GM12878 (cell line): ENCODE data around the gene SLCO3A1. TPM values are rescaled to one million over a fixed set of nuclear protein-coding genes. Genes with fewer than 3 reads are reported as not detected.

Source experiments
- ATAC-seq: fragments of 200-7000 bp; cut with Tn5 transposase; 3 replicates; pipeline ENCODE4 v1.9.1; 2020; ENCODE audit warnings: mild to moderate bottlenecking, moderate library complexity
- BruUV-seq: library from RNA; stranded (reverse); fragments of 400-500 nt; replicated peaks from 2 replicates; lab custom pipeline; 2021; lab: Mats Ljungman, UMichigan
- CTCF ChIA-PET: fragments of 300-600 bp; sonication (Branson Sonifier 250); formaldehyde crosslinking; extraction: SDS; loops from one replicate; lab custom pipeline; 2021; ENCODE audit warnings: inconsistent platforms; lab: Yijun Ruan, JAX
- POLR2A ChIA-PET: fragments of 350-600 bp; formaldehyde crosslinking; extraction: SDS; loops from one replicate; lab custom pipeline; 2021; ENCODE audit warnings: inconsistent platforms; lab: Charles Lee
- RAD21 ChIA-PET: fragments of 300-600 bp; sonication (Branson Sonifier 250); formaldehyde crosslinking; loops from one replicate; lab custom pipeline; 2023; ENCODE audit warnings: antibody characterized with exemption; ENCODE audit not compliant: unreplicated experiment; lab: Charles Lee
- SMC1A ChIA-PET: fragments of 300-600 bp; sonication (Branson Sonifier 250); formaldehyde crosslinking; loops from one replicate; lab custom pipeline; 2023; ENCODE audit not compliant: unreplicated experiment, uncharacterized antibody; lab: Charles Lee
- DNase-seq: peaks from one replicate; pipeline ENCODE4 v3.0.0-alpha.2; 2011; ENCODE audit warnings: low read depth, low spot score
- FAIRE-seq: peaks from 3 replicates; lab custom pipeline; 2011; peaks lifted over from hg19 to GRCh38; lab: Jason Lieb, UNC
- H2AFZ ChIP-seq: 2 replicates; pipeline ENCODE4 v1.6.0; 2011; ENCODE audit warnings: low read depth, low read length, control low read depth; ENCODE audit not compliant: control insufficient read depth
- H3K27ac ChIP-seq: 2 replicates; pipeline ENCODE4 v1.5.1; 2011; ENCODE audit warnings: control low read depth; ENCODE audit not compliant: control insufficient read depth, insufficient read depth
- H3K27me3 ChIP-seq, 2 experiments: replicated peaks in 1 of 2; 2 replicates each; pipeline versions ENCODE4 v1.6.0 to v1.6.1; 2011; ENCODE audit warnings: low read length in 1 of 2; ENCODE audit not compliant: control insufficient read depth in 2 of 2, insufficient read depth in 2 of 2
- H3K36me3 ChIP-seq, 2 experiments: 2 replicates each; pipeline ENCODE4 v1.5.1; 2011; ENCODE audit warnings: low read length in 1 of 2; ENCODE audit not compliant: control insufficient read depth in 2 of 2, insufficient read depth in 2 of 2
- H3K4me1 ChIP-seq: 2 replicates; pipeline ENCODE4 v1.6.1; 2011; ENCODE audit warnings: mild to moderate bottlenecking, low read length, moderate library complexity, mixed read lengths; ENCODE audit not compliant: control insufficient read depth, insufficient read depth
- H3K4me2 ChIP-seq: 2 replicates; pipeline ENCODE4 v1.6.0; 2011; ENCODE audit warnings: control low read depth; ENCODE audit not compliant: control insufficient read depth, insufficient read depth
- H3K4me3 ChIP-seq: fragments of 200-600 bp; sonication (generic); 2 replicates; pipeline ENCODE4 v1.5.1; 2016
- H3K79me2 ChIP-seq: 2 replicates; pipeline ENCODE4 v1.6.0; 2011; ENCODE audit warnings: low read length; ENCODE audit not compliant: control insufficient read depth, insufficient read depth
- H3K9ac ChIP-seq: 2 replicates; pipeline ENCODE4 v1.8.0; 2011; ENCODE audit warnings: low read length, control low read depth, mixed read lengths; ENCODE audit not compliant: control insufficient read depth, insufficient read depth
- H3K9me3 ChIP-seq: replicated peaks from 3 replicates; pipeline ENCODE4 v1.5.1; 2011; ENCODE audit warnings: mild to moderate bottlenecking, low read length; ENCODE audit not compliant: control insufficient read depth, insufficient read depth
- H4K20me1 ChIP-seq: 2 replicates; pipeline ENCODE4 v1.6.0; 2011; ENCODE audit not compliant: control insufficient read depth, insufficient read depth
- BACH1 ChIP-seq: fragments of 450-650 bp; IDR thresholded peaks from 2 replicates; pipeline ENCODE4 v1.6.1; 2017; ENCODE audit warnings: mild to moderate bottlenecking, borderline replicate concordance
- BHLHE40 ChIP-seq, 2 experiments: fragments of 450-650 bp in 1 of 2; IDR thresholded peaks; 2 replicates each; pipeline ENCODE4 v1.6.1; 2011 to 2017; ENCODE audit warnings: low read depth in 2 of 2, borderline replicate concordance in 1 of 2, improper control_type of control experiment in 1 of 2, low read length in 1 of 2, mild to moderate bottlenecking in 1 of 2
- CHD2 ChIP-seq: IDR thresholded peaks from 2 replicates; pipeline ENCODE4 v1.6.1; 2011; ENCODE audit warnings: low read depth, low read length, improper control_type of control experiment, borderline replicate concordance
- EED ChIP-seq: sonication (generic); IDR thresholded peaks from 2 replicates; pipeline ENCODE4 v1.6.1; 2016; ENCODE audit warnings: antibody characterized with exemption, low read depth
- EZH2 ChIP-seq: IDR thresholded peaks from 2 replicates; pipeline ENCODE4 v1.6.1; 2012; ENCODE audit warnings: low read depth, mild to moderate bottlenecking, control low read depth, inconsistent platforms, low read length, borderline replicate concordance; ENCODE audit not compliant: control insufficient read depth
- RCOR1 ChIP-seq: conservative IDR thresholded peaks from 2 replicates; pipeline ENCODE4 v1.6.1; 2012; ENCODE audit warnings: low read depth, low read length, improper control_type of control experiment
- RELB ChIP-seq: fragments of 450-650 bp; IDR thresholded peaks from 2 replicates; pipeline ENCODE4 v1.6.1; 2017; ENCODE audit warnings: low read depth, mild to moderate bottlenecking, moderate library complexity
- SIX5 ChIP-seq: IDR thresholded peaks from 2 replicates; pipeline ENCODE4 v1.6.1; 2011; ENCODE audit warnings: mild to moderate bottlenecking, low read depth, low read length, moderate library complexity; ENCODE audit not compliant: severe bottlenecking
- SUZ12 ChIP-seq: fragments of 200-600 bp; sonication (generic); IDR thresholded peaks from one replicate; pipeline ENCODE4 v1.6.1; 2018; ENCODE audit warnings: antibody characterized with exemption, mild to moderate bottlenecking; ENCODE audit not compliant: unreplicated experiment
- TCF12 ChIP-seq: IDR thresholded peaks from 2 replicates; pipeline ENCODE4 v1.6.1; 2011; ENCODE audit warnings: low read depth, mild to moderate bottlenecking, low read length
- WGBS: methylation state at CpG from one replicate; pipeline ENCODE4 v1.1.6; 2016; ENCODE audit warnings: low lambda C conversion rate; ENCODE audit not compliant: insufficient replicate concordance, insufficient coverage; ENCODE audit errors: missing lambda C conversion rate; 5-methylcytosine and 5-hydroxymethylcytosine counted together
- in situ Hi-C: fragments of 300-500 bp; cut with MboI; formaldehyde crosslinking; loops from 9 replicates; pipeline ENCODE4 v1.14.3; 2018; ENCODE audit warnings: mixed read lengths
- intact Hi-C: fragments of 100-400 bp; cut with micrococcal nuclease; formaldehyde crosslinking; loops from one replicate; pipeline ENCODE4 v1.14.2; 2022; ENCODE audit not compliant: unreplicated experiment
- polyA plus RNA-seq, 11 experiments: library from polyadenylated mRNA; depleted of rRNA in 4 of 11; unstranded in 6 of 11; stranded (reverse) in 5 of 11; fragments of >200 nt; fragmentation: Nextera tagmentation in 4 of 11; fragmentation: Illumina TruSeq in 1 of 11; extraction: Ambion mirVana in 4 of 11; extraction: Trizol in 1 of 11; gene quantifications; 1 replicate in 1 of 11; 2 replicates in 10 of 11; pipeline versions ENCODE4 v1.2.1 to v1.2.3, GENCODE V29; 2011 to 2016; ENCODE audit warnings: inconsistent platforms in 2 of 11, missing spikeins in 2 of 11, low read depth in 1 of 11
- total RNA-seq, 4 experiments: library from RNA; depleted of rRNA in 3 of 4; stranded (reverse); fragments of >200 nt in 3 of 4; fragmentation: Illumina TruSeq in 1 of 4; extraction: Trizol in 1 of 4; gene quantifications; 2 replicates each; pipeline versions ENCODE4 v1.2.1 to v1.2.3, GENCODE V29; 2013 to 2021

The SLCO3A1 gene
- total and polyA plus RNA-seq, 10 of the 15 experiments (the other 5 are each of a cell fraction or from before 2014, with no cell fraction given): 0.05 to 5.9 (median 0.31) TPM

- Histone ChIP-seq H3K9me3 (no peaks in the 10 kb centered on the region), H3K4me1 (no peaks in the 10 kb centered on the region), H3K36me3 (no peaks in the 10 kb centered on the region), H2AFZ (no peak overlapping the region), H3K4me3 (no peak overlapping the region), H4K20me1 (no peaks in the 10 kb centered on the region), H3K27me3 (peaks cover 0 to 2% of the 10 kb centered on the region in 2 experiments; a peak in 1 of 4 replicates)
- no peak for ATAC-seq
- WGBS: 21% methylated on average over 10 of the region's 10 CpGs
- SMC1A ChIA-PET: no interaction called here
- TF ChIP-seq SIX5 (no peak), CHD2 (no peak), RELB (no peak), SUZ12 (no peak), BHLHE40 (IDR thresholded peaks at IDR 0.05; ENCODE audit: borderline replicate concordance in 1 of 2, low read depth in 2 of 2, low read length in 1 of 2) (no peak), TCF12 (no peak), EZH2 (no peak), EED (no peak), BACH1 (no peak), RCOR1 (no peak)
- TF ChIP-seq, all 136 proteins: peak for 0
- no TSS peak for BruUV-seq
- CTCF ChIA-PET: interaction anchor here (1.1 kb wide), 1 partner anchor 9 kb away, joined by 4 read pairs; no protein-coding TSS in a partner anchor
- in situ Hi-C loops: no loop called here
- DNase-seq (no peak), FAIRE-seq (no peak)
- RAD21 ChIA-PET: interaction anchor here (1.0 kb wide), 1 partner anchor 14 kb away, joined by 3 read pairs; no protein-coding TSS in a partner anchor
- no peak overlapping the region for H3K9ac ChIP-seq
- no peak overlapping the region for H3K27ac ChIP-seq
- H3K4me2 ChIP-seq: no peak overlapping the region
- intact Hi-C loops: no loop called here
- POLR2A ChIA-PET: no interaction called here
- H3K79me2 ChIP-seq: no peaks in the 10 kb centered on the region
These were observed 69.4 kb downstream of the SLCO3A1 start for GRCh38 chr15:91922646-91923547.
